AG10803 (cell line): Measurements from ENCODE around the gene IL31RA.

Experiments used
- DNase-seq: peaks from one replicate; pipeline ENCODE4 v3.0.0; 2010; ENCODE audit warnings: low read depth
- H3K4me3 ChIP-seq: 2 replicates; pipeline ENCODE4 v1.5.1; 2011; ENCODE audit warnings: mild to moderate bottlenecking, low read length, control low read depth
- CTCF ChIP-seq: conservative IDR thresholded peaks from 2 replicates; pipeline ENCODE4 v1.5.1; 2011; ENCODE audit warnings: mild to moderate bottlenecking, low read length, control low read depth, inconsistent platforms

IL31RA gene

GRCh38 chr5:55969956-55970355 is 118.8 kb downstream of the IL31RA start:
- DNase-seq: peak; percentile 31
- no peak for TF ChIP-seq CTCF
- H3K4me3 ChIP-seq: no peak overlapping the region
